Measurements from ENCODE around the gene ANKRD13D.

The ANKRD13D gene

GRCh38 chr11:67288198-67288451 lies 978 bp upstream of the ANKRD13D start:
- DNase-seq = no peak

GRCh38 chr11:67288452-67289225 lies 464 bp upstream of the ANKRD13D start:
- peak; percentile 93 for DNase-seq

- DNase-seq = no peak
Measured at GRCh38 chr11:67289651-67290479, 762 bp downstream of the ANKRD13D start.

GRCh38 chr11:67290801-67291200 lies 1.7 kb downstream of the ANKRD13D start:
- DNase-seq = no peak

DNA sequence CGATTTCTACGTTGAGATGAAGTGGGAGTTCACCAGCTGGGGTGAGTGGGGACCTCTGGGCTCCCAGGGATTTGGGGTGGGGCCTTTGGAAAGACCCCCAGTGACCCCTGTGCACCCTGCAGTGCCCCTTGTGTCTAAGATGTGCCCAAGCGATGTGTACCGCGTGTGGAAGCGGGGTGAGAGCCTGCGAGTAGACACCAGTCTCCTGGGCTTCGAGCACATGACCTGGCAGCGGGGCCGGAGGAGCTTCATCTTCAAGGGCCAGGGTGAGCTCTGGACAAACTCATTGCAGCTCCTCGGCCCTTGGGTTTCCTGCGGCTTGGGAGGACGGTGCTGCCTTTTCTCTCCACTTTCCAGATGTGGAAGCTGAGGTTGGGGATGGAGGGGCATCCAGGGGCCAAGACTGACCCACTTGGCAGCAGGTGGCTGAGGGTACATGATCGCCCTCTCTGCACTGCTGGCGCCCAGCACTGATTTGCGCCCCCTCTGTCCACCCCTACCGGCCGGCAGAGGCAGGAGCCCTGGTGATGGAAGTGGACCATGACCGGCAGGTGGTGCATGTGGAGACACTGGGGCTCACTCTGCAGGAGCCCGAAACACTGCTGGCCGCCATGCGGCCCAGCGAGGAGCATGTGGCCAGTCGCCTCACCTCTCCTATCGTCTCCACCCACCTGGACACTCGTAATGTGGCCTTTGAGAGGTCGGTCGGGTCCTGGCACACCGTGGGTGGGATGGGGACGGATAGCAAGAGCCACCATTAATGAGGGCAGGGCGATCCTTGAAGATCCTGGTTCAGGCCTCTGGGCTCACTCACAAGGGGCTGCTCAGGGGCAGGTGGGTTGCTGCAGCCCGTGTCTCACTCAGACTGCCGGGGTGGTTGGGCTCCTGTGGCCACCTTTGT lies 2.6 kb downstream of the ANKRD13D start:
- no peak for DNase-seq

DNA sequence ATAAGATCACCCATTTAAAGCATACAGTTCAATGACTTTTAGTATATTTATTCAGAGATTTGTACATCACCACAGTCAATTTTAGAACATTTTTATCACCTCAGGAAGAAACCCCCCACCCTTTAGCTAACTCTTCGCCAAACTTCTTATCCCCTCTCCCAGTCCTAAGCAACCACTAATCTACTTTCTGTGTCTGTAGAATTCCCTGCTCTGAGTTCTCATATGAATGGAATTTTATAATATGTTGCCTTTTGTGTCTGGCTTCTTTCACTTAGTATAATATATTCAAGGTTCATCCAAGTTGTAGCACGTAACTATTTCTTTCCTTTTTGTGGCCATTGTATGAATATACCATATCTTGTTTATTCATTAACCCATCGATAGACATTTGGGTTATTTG lies 3.6 kb downstream of the ANKRD13D start:
- DNase-seq = no peak

DNA sequence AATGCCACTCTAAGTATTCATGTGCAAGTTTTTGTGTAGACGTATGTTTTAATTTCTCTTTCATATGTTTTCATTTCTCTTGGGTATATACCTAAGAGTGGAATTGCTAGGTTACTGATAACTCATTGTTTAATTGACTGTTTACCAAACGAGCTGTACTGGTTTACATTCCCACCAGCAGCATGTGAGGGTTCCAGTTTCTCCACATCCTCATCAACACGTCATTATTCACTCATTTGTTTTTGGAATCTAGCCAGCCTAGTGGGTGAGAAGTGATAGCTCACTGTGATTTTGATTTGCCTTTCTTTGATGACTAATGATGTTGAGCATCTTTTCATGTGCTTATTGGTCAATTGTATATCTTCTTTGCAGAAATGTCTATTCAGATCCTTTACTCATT lies 4.0 kb downstream of the ANKRD13D start:
- DNase-seq = no peak

DNA sequence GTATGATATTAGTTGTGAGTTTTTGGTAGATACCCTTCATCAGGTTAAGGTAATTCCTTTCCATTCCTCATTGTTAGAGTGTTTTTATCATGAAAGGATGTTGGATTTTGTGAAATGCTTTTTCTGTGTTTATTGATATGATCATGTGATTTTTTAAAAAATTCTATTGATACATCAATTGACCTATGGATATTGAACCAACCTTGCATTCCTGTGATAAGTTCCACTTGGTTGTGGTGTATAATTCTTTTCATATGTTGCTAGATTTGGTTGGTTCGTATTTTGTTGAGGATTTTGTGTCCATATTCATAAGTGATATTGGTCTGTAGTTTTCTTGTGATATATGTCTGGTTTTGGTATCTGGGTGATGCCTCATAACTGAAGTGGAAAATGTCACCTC lies 6.7 kb downstream of the ANKRD13D start:
- DNase-seq = no peak

DNA sequence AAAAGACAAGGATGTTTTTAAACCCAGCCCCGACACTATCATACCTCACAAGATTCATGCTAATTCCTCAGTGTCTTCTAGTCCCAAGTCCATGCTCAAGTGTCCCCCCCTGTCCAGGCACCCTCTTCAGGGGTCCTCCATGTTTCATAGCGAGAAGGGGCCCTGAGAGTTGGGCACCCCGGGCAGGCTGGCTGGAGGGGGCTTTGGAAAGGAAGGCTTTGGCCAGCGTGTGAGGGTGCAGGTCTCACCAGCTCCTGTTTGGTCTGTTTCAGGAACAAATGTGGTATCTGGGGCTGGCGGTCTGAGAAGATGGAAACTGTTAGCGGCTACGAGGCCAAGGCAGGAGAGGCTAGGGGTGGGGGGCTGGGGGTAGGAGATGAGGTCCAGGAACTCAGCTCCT lies 9.7 kb downstream of the ANKRD13D start:
- DNase-seq = no peak

DNA sequence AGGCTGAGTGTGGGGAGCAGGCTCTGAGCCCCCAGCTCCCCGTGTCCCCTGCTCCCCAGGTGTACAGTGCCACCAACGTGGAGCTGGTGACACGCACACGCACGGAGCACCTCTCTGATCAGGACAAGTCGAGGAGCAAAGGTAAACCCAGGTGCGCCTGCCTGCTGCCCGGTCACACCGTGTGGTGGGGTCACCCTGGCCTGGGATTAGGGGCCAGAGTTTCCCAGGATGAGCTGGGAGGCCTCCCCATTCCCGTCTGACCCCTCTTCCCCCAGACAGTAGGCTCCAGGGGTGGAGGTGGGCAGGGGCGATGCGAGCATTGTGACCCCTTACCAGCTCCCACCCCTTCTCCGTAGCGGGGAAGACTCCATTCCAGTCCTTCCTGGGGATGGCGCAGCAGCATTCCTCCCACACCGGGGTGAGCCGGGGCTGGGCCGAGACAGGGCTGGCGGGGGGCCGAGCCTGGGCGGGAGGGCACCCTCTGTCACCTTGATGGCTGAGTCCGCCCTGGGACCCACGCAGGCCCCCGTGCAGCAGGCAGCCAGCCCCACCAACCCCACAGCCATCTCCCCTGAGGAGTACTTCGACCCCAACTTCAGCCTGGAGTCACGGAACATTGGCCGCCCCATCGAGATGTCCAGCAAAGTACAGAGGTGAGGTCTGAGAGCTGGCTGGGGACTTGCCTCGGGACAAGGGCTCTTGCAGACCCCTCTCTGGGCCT lies 10.5 kb downstream of the ANKRD13D start:
- DNase-seq = no peak

DNA sequence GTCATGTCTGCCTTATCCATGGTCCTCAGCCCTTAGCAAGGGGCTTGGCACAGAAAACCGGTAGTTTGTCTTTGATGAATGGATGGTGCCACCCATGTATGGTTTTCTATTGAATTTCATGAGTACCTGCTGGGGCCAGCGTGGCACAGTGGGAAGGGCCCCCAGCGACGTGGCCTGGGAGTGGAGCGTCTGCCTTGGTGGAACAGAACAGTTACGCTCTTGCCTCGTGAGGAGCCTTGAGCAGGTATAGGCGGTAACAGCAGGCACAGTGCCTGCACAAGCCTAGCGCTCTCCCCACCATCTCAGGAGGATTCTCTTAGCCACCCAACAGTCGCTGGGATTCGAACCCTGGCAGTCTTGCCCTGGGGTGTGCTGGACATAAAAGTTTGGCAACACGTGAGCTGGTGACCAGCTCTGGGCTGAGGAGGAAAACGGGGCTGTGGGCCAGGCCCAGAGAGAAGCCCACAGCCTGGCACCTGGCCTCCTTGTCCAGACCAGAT lies 11.2 kb downstream of the ANKRD13D start:
- no peak for DNase-seq

- no peak for DNase-seq
Measured at GRCh38 chr11:67300756-67301312, 11.7 kb downstream of the ANKRD13D start.

GRCh38 chr11:67301313-67301921 lies 12.3 kb downstream of the ANKRD13D start:
- no peak for DNase-seq

DNA sequence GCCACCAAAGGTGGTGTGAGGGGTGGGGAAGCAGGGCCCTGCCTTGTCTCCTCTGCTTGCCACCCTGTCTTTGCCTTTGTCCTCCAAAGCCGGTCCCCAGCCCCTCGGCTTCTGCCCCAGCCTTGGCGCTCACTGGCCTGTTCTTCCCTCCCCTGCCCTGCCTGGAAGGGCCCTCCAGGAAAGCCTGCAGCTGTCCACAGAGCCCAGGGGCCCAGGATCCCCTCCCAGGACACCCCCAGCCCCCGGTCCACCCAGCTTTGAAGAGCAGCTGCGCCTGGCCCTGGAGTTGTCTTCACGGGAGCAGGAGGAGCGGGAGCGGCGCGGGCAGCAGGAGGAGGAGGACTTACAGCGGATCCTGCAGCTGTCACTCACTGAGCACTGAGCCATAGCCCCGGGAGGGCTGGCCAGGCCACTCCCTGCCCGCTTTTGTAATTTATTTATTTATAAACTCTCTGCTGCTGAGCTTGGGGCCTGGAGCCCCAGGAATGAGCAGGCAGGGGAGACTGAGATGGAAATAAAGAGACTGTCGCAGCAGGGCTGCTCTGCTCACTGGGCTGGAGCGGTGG lies 12.9 kb downstream of the ANKRD13D start:
- DNase-seq = no peak

DNA sequence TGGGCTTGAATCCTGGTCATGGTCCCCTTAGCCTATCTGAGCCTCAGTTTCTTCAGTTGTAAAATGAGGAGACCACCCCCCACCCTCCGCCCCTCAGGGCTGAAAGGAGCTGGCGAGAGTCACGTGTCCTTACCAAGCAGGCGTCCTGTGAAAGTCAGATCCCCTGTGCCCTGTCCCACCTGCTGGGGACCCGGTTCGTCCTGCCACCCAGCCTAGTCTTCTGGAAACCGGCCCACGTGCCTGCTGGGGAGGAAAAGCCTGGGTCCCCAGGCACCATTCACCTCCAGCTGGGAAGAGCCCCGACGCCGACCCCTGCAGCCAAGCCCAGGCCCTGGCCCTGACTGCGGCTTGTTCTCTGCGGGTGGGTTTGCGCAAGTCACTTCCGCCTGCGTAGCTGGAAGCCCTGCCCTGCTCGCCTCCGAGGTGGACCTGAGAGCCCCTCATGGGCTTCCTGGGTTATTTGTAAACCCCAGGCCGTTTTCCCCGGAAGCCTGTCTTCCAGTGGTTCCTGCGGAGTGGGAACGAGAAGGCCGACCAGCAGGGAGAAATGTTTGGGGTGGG lies 13.5 kb downstream of the ANKRD13D start:
- DNase-seq = no peak

- DNase-seq = peak; percentile 67
Measured at GRCh38 chr11:67303132-67303834, 14.2 kb downstream of the ANKRD13D start, which contains the start of gene SSH3. SSH3 (plus strand) TSS chr11:67303530; CDS start chr11:67303626, 96 bp downstream.

- peak; percentile 45 for DNase-seq
Measured at GRCh38 chr11:67303835-67304411, 14.8 kb downstream of the ANKRD13D start.

DNA sequence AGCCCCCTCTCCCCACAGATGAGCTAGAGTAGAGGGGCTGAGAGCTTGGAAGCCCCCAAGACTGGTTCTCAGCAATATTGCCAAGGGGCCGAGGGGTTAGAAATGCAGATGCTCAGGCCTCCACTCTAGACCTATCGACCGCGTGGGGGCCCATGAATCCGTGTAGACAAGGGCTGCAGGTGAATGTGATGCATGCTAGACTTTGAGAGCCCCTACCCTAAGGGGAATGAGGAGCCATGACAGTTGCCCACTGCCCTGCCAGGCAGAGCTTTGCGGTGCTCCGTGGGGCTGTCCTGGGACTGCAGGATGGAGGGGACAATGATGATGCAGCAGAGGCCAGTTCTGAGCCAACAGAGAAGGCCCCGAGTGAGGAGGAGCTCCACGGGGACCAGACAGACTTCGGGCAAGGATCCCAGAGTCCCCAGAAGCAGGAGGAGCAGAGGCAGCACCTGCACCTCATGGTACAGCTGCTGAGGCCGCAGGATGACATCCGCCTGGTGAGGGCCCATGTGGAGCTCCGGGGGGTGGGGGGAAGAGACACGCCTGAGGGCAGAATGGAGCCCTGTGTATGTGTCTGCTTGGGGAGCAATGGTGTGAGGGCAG lies 15.5 kb downstream of the ANKRD13D start:
- DNase-seq = no peak

- DNase-seq = no peak
Measured at GRCh38 chr11:67306769-67307544, 17.9 kb downstream of the ANKRD13D start.

Measured in stimulated activated CD4-positive, alpha-beta T cell treated with anti-CD3 and anti-CD28 coated beads, Interleukin-15, amount 100 ng/mL, for 24 hours (primary cell).